Vagina (tissue), 2 donors: ENCODE measurements around the gene LRP11.

ENCODE experiments used
- CTCF ChIP-seq, 3 experiments: fragments of 450-650 bp in 2 of 3; fragments of 200-600 bp in 1 of 3; sonication (generic) in 1 of 3; IDR thresholded peaks; one replicate each; pipeline ENCODE4 v1.5.1; 2017 to 2019; ENCODE audit warnings: antibody characterized with exemption in 3 of 3, mild to moderate bottlenecking in 2 of 3, moderate library complexity in 2 of 3
- POLR2A ChIP-seq, 2 donors: fragments of 450-650 bp; IDR thresholded peaks; one replicate each; pipeline ENCODE4 v1.6.1; 2017; ENCODE audit warnings: antibody characterized with exemption in 2 of 2, mild to moderate bottlenecking in 2 of 2, moderate library complexity in 2 of 2
- POLR2AphosphoS5 ChIP-seq, 2 donors: sonication (generic); formaldehyde crosslinking; IDR thresholded peaks; one replicate each; pipeline ENCODE4 v1.9.0; 2017; ENCODE audit warnings: antibody characterized with exemption in 2 of 2, mild to moderate bottlenecking in 2 of 2, low read depth in 1 of 2; ENCODE audit not compliant: insufficient read depth in 1 of 2

GRCh38 chr6:149889326-149889725 lies 25.2 kb upstream of the LRP11 start:
- TF ChIP-seq CTCF (IDR thresholded peaks at IDR 0.05) (no peak), POLR2AphosphoS5 (IDR thresholded peaks at IDR 0.05; ENCODE audit: insufficient read depth in 1 of 2, low read depth in 1 of 2) (no peak), POLR2A (IDR thresholded peaks at IDR 0.05) (no peak)
